GM19463 (cell line): ENCODE data around the gene RHOXF1.
"Not testable (repeated sequence)": the region's sequence is repeated elsewhere in the genome, so short reads cannot be mapped to it uniquely, and the experiment has no call there.

ENCODE experiments used
- ATAC-seq: cut with Tn5 transposase; IDR thresholded peaks from one replicate; pipeline ENCODE4 v1.9.1; 2021; ENCODE audit warnings: mild to moderate bottlenecking, moderate library complexity; ENCODE audit not compliant: unreplicated experiment

RHOXF1 gene

GRCh38 chrX:120087289-120088017 lies 28.3 kb downstream of the RHOXF1 start:
- ATAC-seq = no peak

GRCh38 chrX:120085553-120086185 lies 30.0 kb downstream of the RHOXF1 start:
- ATAC-seq = not testable (repeated sequence)

DNA sequence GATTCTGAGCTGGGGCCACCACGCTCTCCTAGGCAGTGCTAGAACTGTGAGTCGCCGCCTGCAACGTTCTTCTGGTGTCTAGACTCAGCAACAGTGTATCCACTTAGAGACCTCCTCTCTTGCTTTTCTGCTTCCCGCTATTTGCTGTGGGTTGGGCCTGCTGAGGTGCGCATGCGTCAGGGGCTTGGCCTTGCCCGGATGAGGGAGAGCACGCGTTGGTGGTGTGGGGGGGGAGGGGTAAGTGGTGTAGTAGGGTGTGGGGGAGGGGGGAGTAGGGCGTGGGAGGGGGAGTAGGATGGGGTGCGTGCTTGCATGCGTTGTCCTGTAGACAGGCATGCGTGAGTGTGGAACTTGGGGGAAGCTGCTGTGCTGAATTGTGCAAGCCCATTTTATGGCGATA lies 38.1 kb downstream of the RHOXF1 start, which contains the start of gene RHOXF2B:
Gene RHOXF2B (minus strand): TSS at position 101 of the 400 bp plus-strand sequence. CDS start 138 bp downstream, outside the sequence.
- not testable (repeated sequence) for ATAC-seq

- ATAC-seq = not testable (repeated sequence)
These were observed 49.5 kb downstream of the RHOXF1 start for GRCh38 chrX:120066169-120066568.
